ENCODE results near the gene UBE2N.

Gene UBE2N

DNA sequence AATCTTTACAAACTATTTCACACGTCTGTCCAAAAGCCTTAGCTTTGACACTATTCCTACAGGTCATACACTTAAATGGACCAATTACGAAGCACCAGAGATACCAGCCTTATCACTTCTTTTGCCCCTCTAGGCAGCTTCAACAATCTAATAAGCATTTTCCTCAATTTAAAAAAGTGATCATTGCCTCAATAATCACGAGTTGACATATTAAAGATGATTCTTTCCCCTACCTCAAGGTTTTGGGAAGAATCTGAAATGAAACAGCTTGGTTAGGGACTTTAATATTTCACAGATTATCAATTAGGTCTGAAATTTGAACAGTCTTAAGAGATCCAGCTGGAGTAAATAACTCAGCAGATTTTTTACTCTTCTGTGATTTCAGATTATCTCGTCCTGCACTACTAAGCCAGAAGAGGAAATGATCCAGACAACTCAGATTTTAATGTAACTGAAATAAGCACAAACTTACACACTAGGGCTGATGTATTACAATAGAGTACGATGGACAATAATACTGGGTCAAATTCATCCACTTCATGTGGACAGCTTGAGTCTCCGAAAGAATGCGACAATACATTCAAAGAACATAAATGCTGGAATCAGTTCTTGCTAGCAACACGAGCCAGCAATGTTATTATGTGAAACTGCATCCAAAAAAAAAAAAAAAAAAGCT is 15.9 kb downstream of the UBE2N start:
- peak overlapping the region; percentile 13 for H3K4me2 ChIP-seq (ENCODE audit: low read length)
- H3K4me3 ChIP-seq (ENCODE audit: low read depth, low read length) = no peak overlapping the region
- no peak overlapping the region for H2AFZ ChIP-seq
- peaks cover 32% of the 10 kb centered on the region for H3K4me1 ChIP-seq
- peaks cover 33% of the 10 kb centered on the region for H3K79me2 ChIP-seq
- TF ChIP-seq, protein P1, sequence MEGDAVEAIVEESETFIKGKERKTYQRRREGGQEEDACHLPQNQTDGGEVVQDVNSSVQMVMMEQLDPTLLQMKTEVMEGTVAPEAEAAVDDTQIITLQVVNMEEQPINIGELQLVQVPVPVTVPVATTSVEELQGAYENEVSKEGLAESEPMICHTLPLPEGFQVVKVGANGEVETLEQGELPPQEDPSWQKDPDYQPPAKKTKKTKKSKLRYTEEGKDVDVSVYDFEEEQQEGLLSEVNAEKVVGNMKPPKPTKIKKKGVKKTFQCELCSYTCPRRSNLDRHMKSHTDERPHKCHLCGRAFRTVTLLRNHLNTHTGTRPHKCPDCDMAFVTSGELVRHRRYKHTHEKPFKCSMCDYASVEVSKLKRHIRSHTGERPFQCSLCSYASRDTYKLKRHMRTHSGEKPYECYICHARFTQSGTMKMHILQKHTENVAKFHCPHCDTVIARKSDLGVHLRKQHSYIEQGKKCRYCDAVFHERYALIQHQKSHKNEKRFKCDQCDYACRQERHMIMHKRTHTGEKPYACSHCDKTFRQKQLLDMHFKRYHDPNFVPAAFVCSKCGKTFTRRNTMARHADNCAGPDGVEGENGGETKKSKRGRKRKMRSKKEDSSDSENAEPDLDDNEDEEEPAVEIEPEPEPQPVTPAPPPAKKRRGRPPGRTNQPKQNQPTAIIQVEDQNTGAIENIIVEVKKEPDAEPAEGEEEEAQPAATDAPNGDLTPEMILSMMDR (IDR thresholded peaks at IDR 0.05) = no peak
- no peaks in the 10 kb centered on the region for H3K27me3 ChIP-seq (ENCODE audit: control insufficient read depth, insufficient read depth, low read length)
- H3K9me3 ChIP-seq (ENCODE audit: control insufficient read depth, low read length) = no peaks in the 10 kb centered on the region
- no peaks in the 10 kb centered on the region for H3K36me3 ChIP-seq (ENCODE audit: control insufficient read depth, insufficient read depth, low read length)
- H3K9ac ChIP-seq = no peak overlapping the region
- no peak overlapping the region for H3K27ac ChIP-seq

DNA sequence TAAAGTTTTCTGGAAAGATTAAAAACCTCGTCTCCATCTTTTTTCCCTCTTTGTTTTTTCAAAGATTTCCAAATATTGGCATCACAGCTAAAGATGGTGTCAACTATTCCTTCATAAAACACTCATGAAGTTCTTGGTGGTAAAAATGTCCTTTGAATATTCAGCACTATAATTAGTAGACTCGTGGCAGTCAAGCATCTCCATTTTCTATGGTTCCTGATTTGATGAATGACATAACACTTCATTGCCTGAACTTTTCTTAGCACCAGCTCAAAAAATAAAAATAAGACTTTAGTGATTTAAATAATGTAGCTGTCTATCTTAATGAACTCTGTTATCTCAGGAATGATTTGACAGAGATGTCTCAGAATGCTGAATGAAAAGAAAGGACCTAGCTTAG is 19.7 kb downstream of the UBE2N start:
- H3K4me2 ChIP-seq (ENCODE audit: low read length) = no peak overlapping the region
- no peak overlapping the region for H3K9ac ChIP-seq
- H3K4me3 ChIP-seq (ENCODE audit: low read depth, low read length) = no peak overlapping the region
- H3K27ac ChIP-seq = no peak overlapping the region
- H3K9me3 ChIP-seq (ENCODE audit: control insufficient read depth, low read length) = no peaks in the 10 kb centered on the region
- no peak overlapping the region for H2AFZ ChIP-seq
- no peaks in the 10 kb centered on the region for H3K36me3 ChIP-seq (ENCODE audit: control insufficient read depth, insufficient read depth, low read length)
- TF ChIP-seq, protein P1 (IDR thresholded peaks at IDR 0.05) = no peak
- no peaks in the 10 kb centered on the region for H3K27me3 ChIP-seq (ENCODE audit: control insufficient read depth, insufficient read depth, low read length)
- peaks cover 37% of the 10 kb centered on the region for H3K79me2 ChIP-seq
- H3K4me1 ChIP-seq = peaks cover 25% of the 10 kb centered on the region

DNA sequence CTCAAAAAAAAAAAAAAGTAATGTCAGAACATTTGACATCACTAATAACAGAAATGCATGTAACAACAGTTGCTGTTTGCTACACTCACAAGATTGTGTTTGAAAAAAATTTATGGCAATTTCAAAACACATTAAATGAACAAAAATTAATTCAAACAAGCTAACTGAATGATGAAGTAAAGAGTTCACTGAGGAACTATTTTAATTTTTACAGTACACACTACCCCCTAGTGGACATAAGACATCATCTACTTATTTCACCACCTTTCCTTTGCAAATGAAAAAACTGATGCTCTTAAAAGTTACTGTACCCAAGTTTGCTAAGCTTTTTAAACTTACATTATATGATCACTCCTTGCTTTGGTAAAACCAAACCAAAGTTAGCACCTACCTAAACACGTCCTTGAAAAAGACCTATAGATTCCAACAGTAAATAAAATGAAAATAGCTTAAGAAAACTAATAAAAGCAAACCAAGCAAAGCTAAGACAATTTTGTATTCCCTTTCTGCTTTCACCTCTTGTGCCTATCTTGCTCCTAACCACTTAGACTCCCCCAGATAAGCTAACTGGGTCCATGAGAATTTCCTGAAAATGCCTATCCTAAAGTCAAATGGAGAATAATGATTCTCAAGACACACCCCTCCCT is 22.2 kb downstream of the UBE2N start:
- Histone ChIP-seq H3K4me2 (ENCODE audit: low read length) (no peak overlapping the region), H3K27me3 (ENCODE audit: control insufficient read depth, insufficient read depth, low read length) (no peaks in the 10 kb centered on the region), H3K27ac (no peak overlapping the region), H3K9ac (no peak overlapping the region), H3K79me2 (peaks cover 37% of the 10 kb centered on the region), H2AFZ (no peak overlapping the region), H3K36me3 (ENCODE audit: control insufficient read depth, insufficient read depth, low read length) (no peaks in the 10 kb centered on the region), H3K9me3 (ENCODE audit: control insufficient read depth, low read length) (no peaks in the 10 kb centered on the region), H3K4me1 (peaks cover 2% of the 10 kb centered on the region), H3K4me3 (ENCODE audit: low read depth, low read length) (no peak overlapping the region)
- TF ChIP-seq, protein P1 (IDR thresholded peaks at IDR 0.05) = peak; percentile 64

DNA sequence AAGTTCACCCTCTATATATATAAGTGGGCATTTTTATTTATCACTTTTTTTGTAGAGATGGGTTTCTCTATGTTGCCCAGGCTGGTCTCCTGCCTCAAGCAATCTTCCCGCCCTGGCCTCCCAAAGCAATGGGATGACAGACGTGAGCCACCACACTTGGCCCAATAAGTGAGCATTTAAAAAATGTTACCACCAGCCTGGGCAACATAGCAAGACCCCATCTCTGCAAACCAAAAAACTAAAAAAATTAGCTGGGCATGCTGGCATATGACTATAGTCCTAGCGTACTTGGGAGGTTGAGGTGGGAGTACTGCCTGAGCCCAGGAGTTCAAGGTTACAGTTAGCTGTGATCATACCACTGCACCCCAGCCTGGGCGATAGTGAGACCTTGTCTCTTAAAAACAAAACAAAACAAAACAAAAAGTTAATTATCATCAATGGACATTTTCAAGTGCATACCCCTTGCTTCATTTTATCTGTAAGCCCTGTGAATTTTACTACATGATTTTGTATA is 23.7 kb downstream of the UBE2N start:
- H3K79me2 ChIP-seq = peaks cover 41% of the 10 kb centered on the region
- no peaks in the 10 kb centered on the region for H3K36me3 ChIP-seq (ENCODE audit: control insufficient read depth, insufficient read depth, low read length)
- no peaks in the 10 kb centered on the region for H3K4me1 ChIP-seq
- H2AFZ ChIP-seq = no peak overlapping the region
- no peaks in the 10 kb centered on the region for H3K27me3 ChIP-seq (ENCODE audit: control insufficient read depth, insufficient read depth, low read length)
- H3K27ac ChIP-seq = no peak overlapping the region
- TF ChIP-seq, protein P1 (IDR thresholded peaks at IDR 0.05) = no peak
- H3K9ac ChIP-seq = no peak overlapping the region
- no peaks in the 10 kb centered on the region for H3K9me3 ChIP-seq (ENCODE audit: control insufficient read depth, low read length)
- H3K4me3 ChIP-seq (ENCODE audit: low read depth, low read length) = no peak overlapping the region
- H3K4me2 ChIP-seq (ENCODE audit: low read length) = no peak overlapping the region
